Stimulated activated CD4-positive, alpha-beta T cell treated with anti-CD3 and anti-CD28 coated beads, TNF-alpha, amount 100 ng/mL, for 4 hours (primary cell): ENCODE data around the gene RAPGEF6.
"Not testable (repeated sequence)": the region's sequence is repeated elsewhere in the genome, so short reads cannot be mapped to it uniquely, and the experiment has no call there.

ENCODE experiments used
- DNase-seq, 3 experiments: peaks; one replicate each; pipeline ENCODE4 v3.0.0-alpha.2; 2020; ENCODE audit warnings: low read depth in 3 of 3

RAPGEF6 gene

DNA sequence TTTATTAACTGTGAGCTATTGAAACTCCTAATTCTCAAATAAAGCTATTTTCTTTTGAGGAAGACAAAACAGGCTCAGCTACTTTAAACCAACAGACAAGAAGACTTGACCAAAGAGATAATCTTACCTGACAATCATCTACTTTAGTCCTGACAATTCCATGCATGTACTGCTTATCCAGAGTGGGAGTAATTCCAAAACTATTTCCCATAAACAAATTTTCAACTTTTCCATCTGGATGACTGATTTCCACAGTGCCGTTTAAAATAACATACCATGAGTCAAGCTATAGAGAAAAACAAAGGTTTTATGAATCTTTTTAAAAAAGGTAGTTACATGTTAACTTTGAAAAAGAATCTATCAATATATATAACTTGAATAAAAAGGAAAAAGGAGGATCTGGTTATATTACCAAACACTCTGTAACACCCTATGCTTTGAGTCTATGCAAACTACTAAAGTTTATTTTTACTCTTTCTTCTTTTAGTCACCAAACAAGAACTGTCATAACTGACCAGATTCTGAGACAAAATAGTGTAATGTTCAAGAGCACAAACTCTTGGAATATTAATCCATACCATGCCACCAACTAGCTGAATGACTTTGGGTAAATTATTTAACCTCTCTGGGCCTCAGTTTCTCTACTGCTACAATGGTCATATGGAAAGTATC is 129.7 kb downstream of the RAPGEF6 start:
- DNase-seq: no peak

DNA sequence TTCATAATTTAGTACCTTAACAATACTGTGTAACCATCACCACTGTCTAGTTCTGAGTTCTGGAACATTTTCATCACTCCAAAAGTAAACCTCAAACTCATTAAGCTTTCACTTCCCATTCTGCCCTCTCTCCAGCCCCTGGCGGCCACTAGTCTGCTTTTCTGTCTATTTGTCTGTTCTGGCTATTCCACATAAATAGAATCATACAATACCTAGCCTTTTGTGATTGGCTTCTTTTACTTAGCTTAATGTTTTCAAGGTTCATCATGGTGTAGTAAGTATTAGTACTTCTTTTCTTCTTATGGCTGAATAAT is 138.7 kb downstream of the RAPGEF6 start:
- no peak for DNase-seq

DNA sequence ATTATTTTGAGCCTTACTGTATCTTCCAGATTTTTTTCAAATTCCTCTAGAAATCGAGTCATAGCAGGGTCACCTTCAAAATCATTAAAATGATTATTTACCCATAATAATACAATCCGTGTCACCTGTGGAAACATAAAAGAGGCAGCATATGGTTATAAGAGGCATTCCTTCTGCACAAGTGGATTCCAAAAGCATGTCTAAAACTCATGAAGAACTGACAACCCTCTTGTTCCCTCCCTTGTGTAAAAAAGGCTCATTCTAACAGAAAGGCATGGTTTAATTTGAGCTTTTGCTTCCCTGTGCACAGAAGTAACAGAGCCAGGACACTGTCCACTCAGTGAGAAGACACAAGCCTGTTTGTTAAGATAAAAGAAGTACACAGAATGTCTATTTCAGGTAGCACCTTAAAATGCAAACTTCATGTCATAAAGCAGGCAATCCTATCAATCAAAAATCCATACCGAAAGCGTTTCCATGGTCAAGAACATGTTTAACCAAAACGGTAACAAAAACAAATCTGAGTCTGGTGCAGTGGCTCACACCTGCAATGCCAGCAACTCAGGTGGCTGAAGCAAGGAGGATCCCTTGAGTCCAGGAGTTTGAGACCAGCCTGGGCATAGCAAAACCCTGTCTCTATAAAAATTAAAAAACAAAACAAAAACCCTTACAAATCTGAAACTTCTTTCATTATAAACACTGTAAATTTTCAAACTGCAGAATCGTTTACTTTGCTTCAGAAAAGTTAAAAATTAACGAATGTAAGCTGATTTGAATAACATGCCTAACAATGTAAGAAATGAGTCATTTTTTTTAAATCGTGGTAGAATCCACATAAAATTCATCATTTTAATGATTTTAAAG is 139.3 kb downstream of the RAPGEF6 start:
- no peak for DNase-seq

DNA sequence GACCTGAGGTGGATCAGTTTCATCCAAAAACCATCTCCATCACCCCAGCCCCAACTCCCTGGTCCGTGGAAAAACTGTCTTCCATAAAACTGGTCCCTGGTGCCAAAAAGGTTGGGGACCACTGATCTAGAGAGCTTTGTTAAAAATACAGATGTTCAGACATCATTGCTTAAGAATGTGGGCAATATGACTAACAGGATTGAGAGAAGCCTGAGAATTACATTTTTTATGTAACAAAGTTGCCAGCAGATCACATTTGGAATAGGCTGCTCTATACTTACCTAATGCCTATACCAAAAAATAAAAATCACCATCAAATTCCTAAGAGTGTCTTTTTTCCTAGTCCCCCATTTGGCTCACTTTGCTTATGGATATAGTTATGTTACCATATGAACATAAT is 143.3 kb downstream of the RAPGEF6 start:
- DNase-seq: no peak

DNA sequence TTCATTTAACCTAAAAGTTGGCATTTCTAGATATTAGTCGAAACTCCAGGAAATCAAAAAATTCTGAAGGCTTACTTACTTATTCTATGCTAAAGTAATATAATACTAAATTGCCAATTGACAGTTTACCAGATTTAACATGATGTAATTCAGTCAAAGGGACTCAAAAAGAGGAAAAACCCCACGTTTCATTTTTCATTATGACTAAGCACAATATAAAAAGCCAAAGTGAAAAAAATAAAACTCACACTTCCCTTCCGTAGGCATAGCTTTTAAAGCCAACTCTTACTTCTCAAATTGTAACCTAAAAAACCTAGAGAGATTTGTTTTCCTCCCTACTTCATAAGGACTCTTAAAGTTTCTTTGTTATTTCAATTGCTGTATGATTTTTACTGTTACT is 146.6 kb downstream of the RAPGEF6 start:
- DNase-seq: no peak

DNA sequence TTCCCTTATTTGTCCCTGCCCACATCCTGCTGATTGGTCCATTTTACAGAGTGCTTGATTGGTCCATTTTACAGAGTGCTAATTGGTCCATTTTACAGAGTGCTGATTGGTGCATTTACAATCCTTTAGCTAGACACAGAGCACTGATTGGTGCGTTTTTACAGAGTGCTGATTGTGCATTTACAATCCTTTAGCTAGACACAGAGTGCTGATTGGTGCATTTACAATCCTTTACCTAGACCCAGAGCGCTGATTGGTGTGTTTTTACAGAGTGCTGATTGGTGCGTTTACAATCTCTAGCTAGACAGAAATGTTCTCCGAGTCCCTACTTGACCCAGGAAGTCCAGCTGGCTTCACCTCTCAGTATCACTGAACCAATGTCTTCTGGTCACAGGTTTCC is 147.7 kb downstream of the RAPGEF6 start:
- DNase-seq: not testable (repeated sequence)

DNA sequence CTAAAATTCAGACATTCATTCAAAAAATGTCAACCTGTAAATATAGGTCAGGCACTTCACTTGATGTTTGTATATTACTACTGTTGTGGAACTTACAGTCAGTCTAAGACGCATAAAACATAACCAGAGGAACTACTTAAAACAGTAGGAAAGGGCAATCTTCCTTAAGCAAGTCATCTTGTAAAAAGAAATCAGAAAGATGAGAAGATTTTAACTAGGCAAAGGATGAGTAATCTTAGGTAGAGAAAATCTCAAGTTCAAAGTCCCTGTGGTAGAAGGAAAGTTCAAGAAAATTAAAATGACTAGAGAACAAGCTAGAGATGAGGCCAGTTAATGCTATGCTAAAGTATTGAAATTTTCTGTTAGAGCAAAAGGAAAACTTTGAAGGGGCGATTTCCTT is 152.4 kb downstream of the RAPGEF6 start:
- no peak for DNase-seq

DNA sequence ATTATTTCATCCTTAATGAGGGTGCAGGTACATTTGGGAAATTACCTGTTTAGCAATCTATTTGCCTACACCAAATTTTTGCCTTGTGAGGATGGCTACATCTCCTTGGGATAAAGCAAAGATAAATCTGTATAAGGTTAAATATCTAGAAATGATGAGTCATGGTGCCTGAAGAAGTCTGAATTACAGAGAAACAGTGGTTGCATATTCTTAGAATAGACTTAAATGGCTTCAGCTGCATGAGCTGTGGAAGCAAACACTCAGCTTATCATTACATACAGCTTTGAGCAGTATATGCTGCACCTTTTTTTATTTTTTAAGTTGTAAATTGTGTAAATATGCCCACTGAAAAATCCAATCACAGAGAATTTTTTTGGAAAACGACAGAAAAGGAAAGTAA is 153.5 kb downstream of the RAPGEF6 start:
- DNase-seq: no peak

DNA sequence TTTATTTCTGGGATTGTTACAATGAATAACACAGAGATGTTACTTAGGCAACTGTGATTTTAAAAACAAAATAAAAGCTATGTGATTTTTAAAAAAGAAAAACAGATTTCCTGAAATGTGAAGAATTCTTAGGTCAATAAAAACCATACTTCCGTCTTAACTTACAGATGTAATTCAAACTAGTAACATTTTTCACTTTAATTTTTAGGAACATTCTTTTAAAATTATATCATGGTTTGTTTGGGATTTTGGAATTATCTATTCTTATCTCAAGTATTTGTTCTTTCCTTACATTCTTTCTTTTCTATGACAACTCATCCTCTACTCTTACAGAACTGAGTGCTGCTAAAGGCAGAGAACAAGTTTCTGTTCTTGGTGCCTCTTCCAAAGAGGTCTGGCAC is 159.5 kb downstream of the RAPGEF6 start:
- DNase-seq: no peak

DNA sequence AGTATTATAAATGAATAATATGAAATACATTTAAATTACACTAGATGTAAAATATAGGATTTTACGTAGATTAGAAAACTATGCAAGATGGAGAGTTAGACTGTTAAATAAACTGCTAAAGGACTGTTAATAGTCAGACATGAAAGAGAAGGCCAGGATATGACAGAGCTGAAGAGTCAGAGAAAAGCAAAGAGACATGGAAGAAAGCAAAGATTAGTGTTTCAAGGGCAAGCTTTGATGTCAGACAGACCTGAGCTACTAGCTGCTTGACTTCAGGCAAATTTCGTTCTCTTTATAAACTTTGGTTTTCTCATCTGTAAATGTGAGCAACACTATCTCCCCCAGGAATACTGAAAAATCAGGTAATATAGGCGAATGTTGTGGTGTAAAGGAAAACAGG is 161.3 kb downstream of the RAPGEF6 start:
- DNase-seq: no peak

DNA sequence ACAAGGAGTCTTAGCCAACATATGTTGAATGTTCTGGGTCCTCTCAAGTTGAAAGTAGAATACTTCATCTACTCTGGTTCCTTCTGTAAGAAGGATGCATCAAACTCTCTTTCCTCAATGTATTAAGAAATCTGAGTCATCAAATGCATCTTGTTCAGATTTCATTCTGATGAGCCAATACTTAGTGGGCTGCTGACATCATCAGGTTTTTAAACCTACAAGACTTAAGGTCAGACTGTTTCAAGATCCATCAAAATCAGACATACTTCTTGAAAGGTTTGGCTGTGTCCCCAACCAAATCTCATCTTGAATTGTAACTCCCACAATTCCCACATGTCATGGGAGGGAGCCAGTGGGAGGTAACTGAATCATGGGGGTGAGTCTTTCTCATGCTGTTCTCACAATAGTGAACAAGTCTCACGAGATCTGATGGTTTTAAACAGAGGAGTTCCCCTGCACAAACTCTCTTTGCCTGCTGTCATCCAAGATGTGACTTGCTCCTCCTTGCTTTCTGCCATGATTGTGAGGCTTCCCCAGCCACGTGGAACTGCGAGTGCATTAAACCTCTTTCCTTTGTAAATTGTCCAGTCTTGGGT is 168.8 kb downstream of the RAPGEF6 start:
- no peak for DNase-seq

DNA sequence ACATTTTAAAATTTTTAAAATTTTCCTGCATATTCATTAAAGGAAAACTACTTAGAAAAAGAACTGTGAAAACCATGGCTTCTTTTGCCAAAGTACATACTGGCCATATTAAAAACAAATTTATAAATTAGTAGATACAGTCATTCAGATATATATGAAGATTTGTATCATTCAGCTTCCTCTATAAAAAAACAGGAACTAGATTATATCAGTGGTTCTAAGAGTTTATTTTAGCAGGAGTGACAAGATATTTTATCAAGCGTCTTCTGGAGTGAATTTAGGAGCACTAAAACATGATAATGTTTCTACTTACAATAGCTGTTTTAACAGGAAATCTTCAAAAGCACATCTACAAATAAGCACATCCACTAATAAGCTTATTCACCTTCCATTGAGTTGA is 171.4 kb downstream of the RAPGEF6 start:
- DNase-seq: no peak

DNA sequence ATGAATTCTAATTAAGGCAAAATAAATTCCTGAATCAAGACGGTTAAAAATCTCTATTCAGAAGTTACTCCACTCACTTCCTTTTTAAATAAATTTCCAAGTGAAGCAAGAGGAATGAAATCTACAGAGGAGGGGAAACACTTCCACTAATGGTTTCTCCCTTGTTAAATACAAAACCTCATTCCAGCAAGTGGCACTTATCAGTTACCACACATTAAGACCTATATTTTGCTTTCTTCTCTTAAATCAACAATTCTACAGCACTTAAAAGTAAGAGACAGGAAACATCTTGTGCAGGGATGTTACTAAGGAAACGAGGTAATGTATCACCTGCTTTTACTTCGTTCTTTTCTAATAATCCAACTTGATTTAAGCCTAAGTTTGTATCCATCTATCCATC is 172.6 kb downstream of the RAPGEF6 start:
- DNase-seq: no peak

DNA sequence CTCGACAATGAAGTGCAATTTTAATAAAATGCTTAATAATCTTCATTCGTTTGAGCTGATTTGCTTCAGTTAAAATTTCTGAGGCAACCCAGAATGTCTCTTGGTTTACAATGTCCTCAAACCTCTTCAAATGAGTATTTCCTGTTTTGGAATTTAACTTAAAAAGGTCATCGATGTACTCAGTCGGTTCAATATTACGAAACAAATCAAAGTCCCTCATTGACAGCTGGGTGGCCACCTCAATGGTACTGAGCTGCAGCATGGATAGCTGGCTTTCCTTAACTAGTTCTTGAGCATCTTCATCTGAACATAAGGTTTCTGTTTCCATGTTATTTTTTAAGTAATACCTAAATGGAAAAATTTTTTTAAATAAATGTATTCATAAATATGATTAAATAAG is 173.3 kb downstream of the RAPGEF6 start:
- DNase-seq: no peak

DNA sequence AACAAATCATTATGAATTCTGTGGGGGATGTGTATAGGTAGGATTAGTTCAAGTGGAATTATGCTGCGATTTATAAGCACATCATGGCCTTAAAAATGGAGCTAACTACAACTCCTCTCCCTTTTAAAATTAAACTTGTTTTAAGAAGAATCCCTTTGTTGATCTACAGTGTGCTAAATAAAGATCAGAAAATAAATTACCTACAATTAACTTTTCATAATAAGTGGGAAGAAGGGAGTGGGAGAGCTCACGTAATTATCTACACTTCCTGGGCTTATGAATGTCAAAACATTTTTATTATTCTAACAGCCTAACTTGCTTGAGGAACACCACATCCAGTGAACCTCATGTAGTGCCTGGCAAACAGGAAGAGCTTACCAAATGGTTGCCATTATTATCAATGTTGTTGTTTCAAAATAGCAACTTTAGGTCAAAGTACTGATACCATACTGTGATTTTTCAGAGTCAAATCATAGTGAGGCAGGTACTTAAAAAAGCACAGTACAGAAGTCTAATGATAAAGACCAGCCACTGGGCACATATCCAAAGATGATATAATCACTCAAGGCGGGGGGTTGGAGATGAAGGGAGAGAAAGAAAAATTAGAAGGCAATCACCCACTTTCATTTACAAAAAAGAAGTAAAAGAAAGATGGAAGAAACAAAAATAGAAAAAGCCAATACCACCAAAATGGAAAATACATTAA is 174.0 kb downstream of the RAPGEF6 start:
- no peak for DNase-seq

DNA sequence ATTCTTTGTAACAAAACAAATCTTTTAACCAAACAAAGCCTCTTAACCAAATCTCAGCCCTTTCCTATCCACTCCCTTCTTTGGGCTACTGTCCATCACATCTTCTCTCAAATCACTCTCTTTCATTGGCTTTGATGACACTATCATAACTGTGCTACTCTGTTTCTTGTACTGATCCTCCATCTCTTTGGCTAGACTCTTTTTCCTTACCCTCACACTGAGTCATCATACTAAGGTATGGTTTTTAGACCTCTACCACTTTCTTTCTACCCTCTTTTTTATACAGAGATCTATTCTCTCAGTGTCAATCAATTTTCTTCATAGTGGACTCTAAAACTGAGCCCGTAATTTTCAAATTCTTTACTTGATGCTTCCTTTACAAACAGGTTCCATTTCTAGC is 174.9 kb downstream of the RAPGEF6 start:
- DNase-seq: no peak

DNA sequence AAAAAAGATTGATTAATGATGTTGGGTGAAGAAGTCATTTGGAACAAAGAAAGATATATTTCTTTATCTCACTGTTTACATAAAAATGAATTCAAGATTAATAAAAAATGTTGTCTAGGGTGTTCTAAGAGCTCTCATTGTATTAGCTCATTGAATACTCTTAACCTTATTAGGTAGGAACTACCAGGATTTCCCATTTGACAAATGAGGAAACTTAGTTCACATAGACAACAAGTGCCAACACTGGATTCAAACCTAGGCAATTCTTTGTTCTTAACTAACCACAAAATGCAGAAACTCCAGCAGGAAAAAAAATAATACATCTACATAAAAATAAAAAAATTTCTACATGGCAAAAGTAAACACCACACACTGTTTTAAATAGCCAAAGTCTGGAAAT is 175.8 kb downstream of the RAPGEF6 start:
- DNase-seq: no peak

DNA sequence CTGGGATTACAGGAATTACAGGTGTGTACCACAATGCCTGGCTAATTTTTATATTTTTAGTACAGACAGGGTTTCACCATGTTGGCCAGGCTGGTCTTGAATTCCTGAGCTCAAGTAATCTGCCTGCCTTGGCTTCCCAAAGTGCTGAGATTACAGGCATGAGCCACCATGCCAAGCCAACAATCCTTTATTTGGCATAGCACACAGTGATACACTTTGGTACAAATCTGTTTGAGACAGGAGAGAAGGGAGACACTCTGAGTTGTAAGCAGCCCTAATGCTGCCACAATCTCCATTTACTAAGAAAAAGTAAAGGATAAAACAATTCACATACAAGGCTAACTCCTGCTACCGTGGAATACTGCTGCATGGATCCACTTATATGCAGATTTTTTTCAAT is 177.8 kb downstream of the RAPGEF6 start:
- DNase-seq: no peak

DNA sequence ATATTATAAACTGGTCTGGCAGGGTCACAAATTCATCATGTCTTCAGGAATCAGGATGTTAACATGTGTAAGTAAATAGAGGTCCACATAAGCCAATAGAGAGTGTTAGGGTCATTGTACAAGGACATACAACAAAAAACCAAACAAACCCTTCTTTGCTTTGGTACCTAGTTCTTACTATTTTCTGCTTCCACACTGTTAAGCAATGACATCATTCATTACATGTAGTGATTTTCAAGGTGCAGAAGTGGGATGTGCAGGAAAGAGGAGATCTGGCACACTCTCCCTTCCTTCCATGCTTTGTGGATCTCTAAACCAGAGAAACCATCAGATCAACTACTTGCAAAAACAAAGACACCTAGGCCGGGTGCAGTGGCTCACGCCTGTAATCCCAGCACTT is 184.1 kb downstream of the RAPGEF6 start:
- DNase-seq: no peak

DNA sequence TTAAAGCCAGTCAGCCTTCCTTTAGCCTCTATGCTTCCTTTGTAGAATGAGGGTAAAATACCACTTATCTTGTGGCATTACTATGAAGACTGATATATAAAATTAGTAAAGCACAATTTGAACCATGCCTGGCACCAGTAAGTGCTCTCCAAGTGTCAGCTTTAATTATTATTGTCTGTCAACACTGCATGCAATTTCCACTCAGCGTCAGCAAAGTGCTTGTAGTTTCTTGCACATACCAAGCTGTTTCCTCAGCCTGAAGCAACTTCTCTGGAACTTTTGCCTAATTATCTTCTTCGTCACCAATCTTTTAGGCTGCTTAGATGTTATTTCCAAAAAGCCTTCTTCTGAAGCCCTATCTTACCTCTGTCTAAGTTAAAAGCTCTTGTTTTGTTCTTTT is 193.8 kb downstream of the RAPGEF6 start:
- DNase-seq: no peak

DNA sequence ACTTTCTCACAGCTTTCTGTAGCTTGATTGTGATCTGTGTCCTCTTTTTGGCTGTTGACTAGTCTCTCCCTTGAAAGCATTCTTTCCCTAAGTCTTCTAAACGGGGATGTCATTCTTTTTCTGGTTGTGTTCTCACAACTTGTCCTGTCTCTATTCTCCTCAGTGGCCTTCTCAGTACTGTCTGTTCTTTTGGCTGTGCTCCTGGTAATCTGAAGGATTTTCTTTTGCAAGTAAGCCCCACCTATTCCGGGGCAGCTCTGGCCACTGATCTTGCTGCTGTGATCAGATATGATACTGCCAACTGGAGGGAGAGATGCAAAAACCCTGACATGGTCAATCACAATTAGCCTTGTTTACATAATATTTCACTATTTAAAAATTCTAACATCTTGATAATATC is 198.9 kb downstream of the RAPGEF6 start:
- DNase-seq: no peak

DNA sequence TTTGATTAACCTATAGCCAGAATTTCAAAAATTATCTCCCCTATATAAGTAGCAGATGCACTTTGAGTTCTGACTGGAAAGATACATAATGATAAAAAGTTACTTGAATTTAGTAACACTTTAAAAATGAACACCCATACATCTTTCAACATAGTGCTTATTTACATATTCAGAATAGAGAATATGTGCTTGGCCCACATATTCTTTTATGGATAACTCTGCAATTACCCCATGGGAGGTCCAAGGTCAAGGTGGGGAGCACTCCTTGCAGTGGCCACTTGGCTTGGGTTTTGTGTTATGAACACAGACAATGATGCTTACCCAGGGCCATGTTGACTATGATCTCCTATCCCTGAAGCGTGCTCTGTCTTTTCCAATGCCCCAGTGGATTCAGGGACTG is 201.9 kb downstream of the RAPGEF6 start:
- DNase-seq: no peak

DNA sequence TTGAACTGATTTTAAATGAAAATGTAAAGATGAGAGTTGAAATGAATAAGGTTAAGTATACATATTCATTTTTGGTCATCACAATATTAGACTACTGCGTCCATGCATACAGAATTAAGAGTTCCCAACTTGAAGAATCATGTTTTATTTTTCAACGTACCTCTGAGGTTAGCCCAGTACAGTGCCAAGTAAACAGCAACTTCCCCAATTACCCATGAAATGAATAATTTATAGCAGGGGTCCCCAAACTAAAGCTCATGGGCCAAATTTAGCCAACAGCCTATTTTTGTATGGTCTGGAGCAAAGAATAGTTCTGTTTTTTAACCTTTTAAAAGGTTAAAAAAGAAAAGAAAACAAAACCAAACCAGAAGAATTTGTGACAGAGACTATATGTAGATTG is 203.2 kb downstream of the RAPGEF6 start:
- no peak for DNase-seq
